Memory B cell (primary cell): ENCODE data around the gene RMDN3.

Experiments
- ATAC-seq: fragments of 150-1000 bp; cut with Tn5 transposase; 2 replicates; pipeline ENCODE4 v1.10.0; 2021; ENCODE audit warnings: low read depth, mild to moderate bottlenecking, moderate library complexity
- DNase-seq, 2 donors: peaks; one replicate each; pipeline ENCODE4 v3.0.0; 2022; ENCODE audit warnings: low spot score in 2 of 2
- H3K27ac Mint-ChIP-seq: one replicate; pipeline ENCODE4 v1.8.0; 2022; ENCODE audit warnings: mild to moderate bottlenecking, moderate library complexity, mixed read lengths
- H3K27me3 Mint-ChIP-seq: one replicate; pipeline ENCODE4 v1.8.0; 2022; ENCODE audit warnings: mixed read lengths
- H3K36me3 Mint-ChIP-seq: one replicate; pipeline ENCODE4 v1.8.0; 2022; ENCODE audit warnings: mild to moderate bottlenecking, mixed read lengths
- H3K4me1 Mint-ChIP-seq: one replicate; pipeline ENCODE4 v1.8.0; 2022; ENCODE audit warnings: mixed read lengths
- H3K4me3 Mint-ChIP-seq: one replicate; pipeline ENCODE4 v1.8.0; 2022; ENCODE audit warnings: mild to moderate bottlenecking, moderate library complexity, mixed read lengths
- H3K9me3 Mint-ChIP-seq: one replicate; pipeline ENCODE4 v1.8.0; 2022; ENCODE audit warnings: mixed read lengths

Gene RMDN3

GRCh38 chr15:40747685-40748631, 7.1 kb downstream of the RMDN3 start:
- ATAC-seq = no peak
- no peak overlapping the region for H3K27ac Mint-ChIP-seq
- no peaks in the 10 kb centered on the region for H3K9me3 Mint-ChIP-seq
- peaks cover 2% of the 10 kb centered on the region for H3K4me1 Mint-ChIP-seq
- H3K4me3 Mint-ChIP-seq = no peak overlapping the region
- DNase-seq = no peak
- peaks cover 20% of the 10 kb centered on the region for H3K36me3 Mint-ChIP-seq
- H3K27me3 Mint-ChIP-seq = no peaks in the 10 kb centered on the region

- Mint-ChIP-seq H3K27ac (no peak overlapping the region), H3K4me3 (no peak overlapping the region), H3K36me3 (peaks cover 22% of the 10 kb centered on the region), H3K27me3 (no peaks in the 10 kb centered on the region), H3K9me3 (no peaks in the 10 kb centered on the region), H3K4me1 (peaks cover 2% of the 10 kb centered on the region)
- ATAC-seq (no peak), DNase-seq (no peak)
These were observed 8.1 kb downstream of the RMDN3 start for GRCh38 chr15:40746916-40747418.

GRCh38 chr15:40744815-40745152, 10.3 kb downstream of the RMDN3 start:
- ATAC-seq = no peak
- Mint-ChIP-seq H3K4me3 (no peak overlapping the region), H3K27me3 (no peaks in the 10 kb centered on the region), H3K27ac (no peak overlapping the region), H3K9me3 (no peaks in the 10 kb centered on the region), H3K36me3 (peaks cover 14% of the 10 kb centered on the region), H3K4me1 (peaks cover 2% of the 10 kb centered on the region)
- no peak for DNase-seq

- DNase-seq = no peak
- no peak overlapping the region for H3K27ac Mint-ChIP-seq
- H3K4me1 Mint-ChIP-seq = peaks cover 2% of the 10 kb centered on the region
- no peaks in the 10 kb centered on the region for H3K9me3 Mint-ChIP-seq
- H3K27me3 Mint-ChIP-seq = no peaks in the 10 kb centered on the region
- peaks cover 10% of the 10 kb centered on the region for H3K36me3 Mint-ChIP-seq
- no peak overlapping the region for H3K4me3 Mint-ChIP-seq
- ATAC-seq = no peak
These were observed 10.9 kb downstream of the RMDN3 start for GRCh38 chr15:40743921-40744814.

- H3K9me3 Mint-ChIP-seq = no peaks in the 10 kb centered on the region
- no peak overlapping the region for H3K4me3 Mint-ChIP-seq
- H3K27me3 Mint-ChIP-seq = no peaks in the 10 kb centered on the region
- DNase-seq (no peak), ATAC-seq (no peak)
- H3K4me1 Mint-ChIP-seq = peaks cover 2% of the 10 kb centered on the region
- peaks cover 10% of the 10 kb centered on the region for H3K36me3 Mint-ChIP-seq
- no peak overlapping the region for H3K27ac Mint-ChIP-seq
These were observed 11.6 kb downstream of the RMDN3 start for GRCh38 chr15:40743485-40743901.

GRCh38 chr15:40739854-40740253, 15.2 kb downstream of the RMDN3 start:
- H3K4me1 Mint-ChIP-seq = no peaks in the 10 kb centered on the region
- no peak overlapping the region for H3K4me3 Mint-ChIP-seq
- peak overlapping the region; percentile 62 for H3K27ac Mint-ChIP-seq
- no peak for ATAC-seq
- peaks cover 10% of the 10 kb centered on the region for H3K36me3 Mint-ChIP-seq
- no peaks in the 10 kb centered on the region for H3K27me3 Mint-ChIP-seq
- no peaks in the 10 kb centered on the region for H3K9me3 Mint-ChIP-seq
- no peak for DNase-seq

- ATAC-seq = no peak
- no peak for DNase-seq
- Mint-ChIP-seq H3K36me3 (peaks cover 10% of the 10 kb centered on the region), H3K4me1 (no peaks in the 10 kb centered on the region), H3K4me3 (no peak overlapping the region), H3K9me3 (no peaks in the 10 kb centered on the region), H3K27me3 (no peaks in the 10 kb centered on the region), H3K27ac (peak overlapping the region; percentile 62)
These were observed 16.0 kb downstream of the RMDN3 start for GRCh38 chr15:40739047-40739446.

GRCh38 chr15:40737048-40737447, 18.0 kb downstream of the RMDN3 start:
- Mint-ChIP-seq H3K9me3 (no peaks in the 10 kb centered on the region), H3K27ac (no peak overlapping the region), H3K27me3 (no peaks in the 10 kb centered on the region), H3K4me3 (no peak overlapping the region), H3K4me1 (no peaks in the 10 kb centered on the region), H3K36me3 (peaks cover 5% of the 10 kb centered on the region)
- no peak for ATAC-seq
- no peak for DNase-seq

- DNase-seq = no peak
- H3K27ac Mint-ChIP-seq = no peak overlapping the region
- H3K9me3 Mint-ChIP-seq = no peaks in the 10 kb centered on the region
- ATAC-seq = no peak
- H3K36me3 Mint-ChIP-seq = peaks cover 5% of the 10 kb centered on the region
- H3K27me3 Mint-ChIP-seq = no peaks in the 10 kb centered on the region
- H3K4me1 Mint-ChIP-seq = no peaks in the 10 kb centered on the region
- H3K4me3 Mint-ChIP-seq = no peak overlapping the region
These were observed 18.5 kb downstream of the RMDN3 start for GRCh38 chr15:40736575-40736974.

- H3K36me3 Mint-ChIP-seq = peaks cover 5% of the 10 kb centered on the region
- no peak for ATAC-seq
- H3K4me1 Mint-ChIP-seq = no peaks in the 10 kb centered on the region
These were observed 24.0 kb downstream of the RMDN3 start for GRCh38 chr15:40731034-40731433.

GRCh38 chr15:40723919-40724318, 31.1 kb downstream of the RMDN3 start:
- no peaks in the 10 kb centered on the region for H3K27me3 Mint-ChIP-seq
- H3K9me3 Mint-ChIP-seq = no peaks in the 10 kb centered on the region
- no peaks in the 10 kb centered on the region for H3K4me1 Mint-ChIP-seq
- H3K27ac Mint-ChIP-seq = no peak overlapping the region
- no peak overlapping the region for H3K4me3 Mint-ChIP-seq
- peaks cover 2% of the 10 kb centered on the region for H3K36me3 Mint-ChIP-seq
- no peak for DNase-seq
- no peak for ATAC-seq

More at GRCh38 chr15:40731034-40731433, 24.0 kb downstream of the RMDN3 start:
- DNase-seq = no peak
- no peaks in the 10 kb centered on the region for H3K27me3 Mint-ChIP-seq
- H3K9me3 Mint-ChIP-seq = no peaks in the 10 kb centered on the region
- H3K4me3 Mint-ChIP-seq = no peak overlapping the region
- peak overlapping the region; percentile 45 for H3K27ac Mint-ChIP-seq

GRCh38 chr15:40722934-40723333, 32.1 kb downstream of the RMDN3 start:
- H3K4me3 Mint-ChIP-seq = no peak overlapping the region
- ATAC-seq = no peak
- no peak for DNase-seq

GRCh38 chr15:40722354-40722753, 32.7 kb downstream of the RMDN3 start:
- Mint-ChIP-seq H3K4me1 (no peaks in the 10 kb centered on the region), H3K27me3 (no peaks in the 10 kb centered on the region), H3K4me3 (no peak overlapping the region), H3K36me3 (no peaks in the 10 kb centered on the region), H3K9me3 (no peaks in the 10 kb centered on the region), H3K27ac (no peak overlapping the region)
- ATAC-seq (no peak), DNase-seq (no peak)

More at GRCh38 chr15:40722934-40723333, 32.1 kb downstream of the RMDN3 start:
- Mint-ChIP-seq H3K9me3 (no peaks in the 10 kb centered on the region), H3K36me3 (no peaks in the 10 kb centered on the region), H3K4me1 (no peaks in the 10 kb centered on the region), H3K27me3 (no peaks in the 10 kb centered on the region), H3K27ac (no peak overlapping the region)

- H3K9me3 Mint-ChIP-seq = no peaks in the 10 kb centered on the region
- no peaks in the 10 kb centered on the region for H3K4me1 Mint-ChIP-seq
- H3K27ac Mint-ChIP-seq = no peak overlapping the region
- DNase-seq = no peak
- no peak for ATAC-seq
- no peak overlapping the region for H3K4me3 Mint-ChIP-seq
- H3K36me3 Mint-ChIP-seq = no peaks in the 10 kb centered on the region
- no peaks in the 10 kb centered on the region for H3K27me3 Mint-ChIP-seq
These were observed 33.4 kb downstream of the RMDN3 start for GRCh38 chr15:40721701-40722100.
